GM18868 (cell line): ENCODE measurements around the gene PLA2G4B.
"Not testable (repeated sequence)": the region's sequence is repeated elsewhere in the genome, so short reads cannot be mapped to it uniquely, and the experiment has no call there.

Source experiments
- ATAC-seq: cut with Tn5 transposase; IDR thresholded peaks from one replicate; pipeline ENCODE4 v1.9.1; 2021; ENCODE audit warnings: mild to moderate bottlenecking, moderate library complexity; ENCODE audit not compliant: unreplicated experiment

PLA2G4B gene

GRCh38 chr15:41825572-41826535, 12.8 kb upstream of the PLA2G4B start:
- ATAC-seq, result no peak

DNA sequence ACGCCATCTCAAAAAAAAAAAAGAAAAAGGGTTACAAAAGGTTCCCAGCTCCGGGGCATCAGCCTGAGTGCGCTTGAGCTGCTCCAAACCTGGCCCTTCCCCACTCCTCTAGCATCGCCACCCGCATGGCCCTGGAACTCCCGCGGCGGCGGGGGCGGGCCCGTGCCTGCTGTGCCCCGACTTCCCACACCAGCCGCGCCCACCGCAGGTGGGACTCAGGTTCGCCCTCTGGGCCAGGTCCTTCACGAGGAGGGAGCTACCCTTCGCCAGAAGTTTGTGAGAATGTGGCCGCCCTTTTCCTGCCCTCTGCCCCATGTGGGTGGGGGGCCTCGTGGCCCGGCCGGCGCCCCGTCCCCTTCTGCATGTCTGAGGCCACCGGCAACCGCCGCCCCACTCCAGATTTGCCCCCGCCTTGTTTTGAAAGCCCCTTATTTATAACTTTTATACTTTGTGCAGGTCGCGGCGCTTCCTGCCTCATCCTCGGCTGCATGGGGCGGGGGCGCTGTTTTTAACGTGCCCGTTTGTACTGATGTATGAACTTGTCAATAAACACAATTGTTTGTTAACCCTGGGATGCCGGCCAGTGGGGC, 11.3 kb upstream of the PLA2G4B start:
- no peak for ATAC-seq

DNA sequence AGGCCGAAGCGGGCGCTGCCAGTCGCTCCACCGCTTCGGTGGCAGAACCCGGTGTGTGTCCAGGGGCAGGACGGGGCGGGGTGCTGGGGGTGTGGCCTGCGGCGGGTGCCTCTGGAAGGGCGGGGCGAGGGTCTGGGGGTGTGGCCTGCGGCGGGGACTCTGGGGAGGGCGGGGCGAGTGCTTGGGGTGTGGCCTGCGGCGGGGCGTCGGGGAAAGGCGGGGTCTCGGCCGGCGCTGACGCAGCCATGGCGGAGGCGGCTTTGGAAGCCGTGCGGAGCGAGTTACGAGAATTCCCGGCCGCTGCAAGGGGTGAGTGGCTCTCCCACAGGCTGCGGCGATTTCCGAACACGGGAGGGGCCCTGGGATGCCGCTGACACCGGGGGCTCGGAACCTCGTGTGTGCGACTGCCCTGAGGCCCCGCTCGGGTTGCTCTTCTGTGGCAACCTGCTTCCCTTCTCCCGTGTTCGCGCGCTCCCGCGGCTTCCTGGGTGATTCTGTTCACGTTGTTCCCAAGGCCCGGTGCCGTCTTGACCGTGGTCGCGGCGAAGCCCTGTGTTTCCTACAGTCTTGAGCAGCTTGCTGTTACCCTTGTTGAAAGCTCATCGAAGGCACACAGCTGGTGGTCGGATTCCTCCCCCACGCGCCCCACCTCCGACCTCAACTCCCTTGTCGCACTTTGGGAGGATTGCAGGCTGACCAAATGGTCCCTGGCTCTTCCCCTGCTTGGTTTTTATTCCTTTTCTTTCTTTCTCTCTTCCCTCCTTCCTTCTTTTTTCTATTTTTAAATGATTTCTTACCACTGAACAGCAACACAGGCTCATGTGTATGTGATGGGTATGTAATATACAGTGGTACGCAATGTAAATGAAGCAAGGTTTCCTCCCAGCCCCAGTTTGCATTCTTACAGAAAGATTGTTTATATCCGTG, 10.5 kb upstream of the PLA2G4B start, which contains the start of gene JMJD7:
Gene JMJD7, plus strand, starts transcription at position 213 of the 927 bp plus-strand sequence. Its CDS starts 33 bp downstream, at position 246.
- ATAC-seq, result peak; percentile 79

DNA sequence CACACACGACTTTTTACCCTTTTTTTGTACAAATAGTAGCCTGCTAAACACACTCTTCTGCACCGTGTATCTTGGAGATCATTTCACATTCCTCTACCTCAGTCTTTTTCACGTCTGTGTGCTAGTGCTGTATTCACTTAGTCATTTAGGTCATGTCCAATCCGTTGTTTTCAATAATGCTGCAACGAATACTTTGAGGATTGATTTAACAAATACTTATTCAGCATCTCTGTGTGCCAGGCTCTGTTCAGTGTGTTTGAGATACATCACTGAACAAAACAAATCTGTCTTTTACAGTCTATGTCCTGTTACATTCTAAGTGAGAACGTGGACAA, 9.9 kb upstream of the PLA2G4B start:
- ATAC-seq, result no peak

DNA sequence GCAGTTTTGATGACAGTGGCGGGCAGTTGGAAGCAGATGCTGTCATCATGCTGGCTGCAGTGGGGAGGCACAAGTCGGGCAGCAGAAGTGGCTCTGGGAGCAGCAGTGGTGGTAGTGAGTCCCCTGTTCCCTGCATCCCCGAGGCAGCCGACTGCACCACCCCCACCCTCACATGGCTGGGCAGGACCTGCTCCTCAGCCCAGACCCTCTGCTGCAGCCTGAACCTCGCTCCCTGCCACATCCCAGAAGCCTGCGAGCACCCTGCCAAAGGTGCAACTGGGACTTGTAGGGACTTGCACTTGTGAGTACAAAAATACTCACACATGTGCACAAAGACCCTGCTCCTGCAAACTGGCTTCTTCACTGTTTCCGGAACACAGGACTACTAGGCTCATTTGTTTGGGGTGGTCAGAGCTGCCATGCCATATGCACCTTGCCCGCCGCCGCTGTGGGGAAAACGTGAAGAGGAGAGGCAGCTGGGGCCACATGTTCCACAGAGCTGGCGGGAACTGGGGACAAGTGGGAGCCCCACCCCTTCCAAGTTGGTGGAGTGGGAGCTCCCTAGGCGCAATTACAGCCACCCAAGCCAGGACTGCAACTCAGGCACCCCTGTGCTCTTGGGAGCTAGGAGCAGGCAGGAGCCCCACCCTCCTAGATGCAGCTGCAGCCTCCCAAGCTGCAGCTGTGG, 8.5 kb upstream of the PLA2G4B start:
- ATAC-seq, result no peak

- ATAC-seq, result not testable (repeated sequence)
Measured at GRCh38 chr15:41831291-41831690, 7.4 kb upstream of the PLA2G4B start.

DNA sequence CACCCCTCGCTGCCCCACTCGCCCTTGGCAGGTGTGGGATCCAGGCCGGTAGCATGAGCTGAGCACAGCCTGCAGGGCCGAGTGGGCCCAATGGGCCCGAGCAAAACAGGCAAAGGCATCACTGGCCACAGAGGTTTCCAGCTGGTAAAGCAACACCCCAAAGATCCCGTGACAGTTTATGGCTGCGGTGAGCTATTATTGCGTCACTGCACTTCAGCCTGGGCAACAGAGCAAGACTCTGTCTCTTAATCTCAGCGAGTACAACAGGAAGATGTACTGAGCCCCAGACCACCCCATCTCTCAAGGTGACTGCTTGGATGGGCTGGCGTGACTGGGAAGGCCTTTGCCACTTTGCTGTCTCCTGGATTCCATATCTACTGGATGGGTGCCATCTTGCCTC, 6.4 kb upstream of the PLA2G4B start:
- ATAC-seq, result no peak

DNA sequence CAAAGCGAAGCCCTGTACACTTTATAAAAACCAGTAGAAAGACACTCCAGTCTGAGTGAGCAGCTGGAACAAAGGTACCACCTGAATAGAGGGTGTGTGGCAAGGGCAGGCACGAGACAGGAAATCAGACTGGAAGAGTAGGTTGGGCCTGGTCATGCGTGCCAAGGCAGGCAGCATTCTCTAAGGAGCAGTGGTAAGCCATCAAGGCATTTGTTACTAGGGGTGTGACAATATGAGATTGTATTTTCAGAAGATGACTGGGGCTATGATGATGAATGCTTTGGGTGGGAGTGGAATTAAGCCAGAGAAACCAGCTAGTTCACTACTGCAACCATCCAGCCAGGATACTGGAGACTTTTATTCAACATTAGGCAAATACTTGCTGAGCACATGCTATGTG, 5.8 kb upstream of the PLA2G4B start:
- no peak for ATAC-seq

DNA sequence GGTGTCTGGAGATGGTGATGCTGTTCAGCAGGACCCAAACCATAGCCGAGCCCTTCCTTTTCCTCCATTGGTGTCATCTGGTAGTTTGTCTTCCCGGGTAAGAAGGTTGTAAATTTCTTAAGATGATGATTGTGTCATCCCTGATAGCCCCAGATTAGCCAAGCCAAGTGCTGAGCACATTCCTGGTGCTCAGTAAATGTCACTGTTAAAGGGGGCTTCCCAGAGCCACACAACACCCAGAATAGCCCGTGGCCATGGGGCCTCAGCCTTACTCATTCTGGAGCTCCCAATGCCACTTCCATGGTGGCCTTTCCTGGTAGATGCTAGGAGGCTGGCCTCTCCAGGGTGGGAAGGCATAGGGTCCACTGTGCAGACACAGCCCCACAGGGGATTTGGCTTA, 4.6 kb upstream of the PLA2G4B start:
- no peak for ATAC-seq

DNA sequence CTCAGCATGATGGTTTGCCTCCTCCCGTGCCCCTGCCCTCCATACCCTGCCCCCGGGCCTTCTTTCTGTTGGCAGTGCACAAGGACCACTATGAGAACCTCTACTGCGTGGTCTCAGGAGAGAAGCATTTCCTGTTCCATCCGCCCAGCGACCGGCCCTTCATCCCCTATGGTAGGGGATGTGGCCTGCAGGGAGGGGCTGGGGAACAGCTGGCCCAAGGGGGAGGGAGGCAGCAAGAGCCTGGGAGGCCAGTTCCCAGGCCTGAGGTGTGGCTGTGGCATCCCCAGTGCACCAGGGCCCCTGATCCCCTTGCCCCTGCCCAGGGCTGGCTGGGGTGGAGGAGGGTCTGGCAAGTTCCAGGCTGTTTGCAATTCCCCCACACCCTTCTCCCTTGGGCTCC, 2.6 kb upstream of the PLA2G4B start:
- ATAC-seq, result no peak

DNA sequence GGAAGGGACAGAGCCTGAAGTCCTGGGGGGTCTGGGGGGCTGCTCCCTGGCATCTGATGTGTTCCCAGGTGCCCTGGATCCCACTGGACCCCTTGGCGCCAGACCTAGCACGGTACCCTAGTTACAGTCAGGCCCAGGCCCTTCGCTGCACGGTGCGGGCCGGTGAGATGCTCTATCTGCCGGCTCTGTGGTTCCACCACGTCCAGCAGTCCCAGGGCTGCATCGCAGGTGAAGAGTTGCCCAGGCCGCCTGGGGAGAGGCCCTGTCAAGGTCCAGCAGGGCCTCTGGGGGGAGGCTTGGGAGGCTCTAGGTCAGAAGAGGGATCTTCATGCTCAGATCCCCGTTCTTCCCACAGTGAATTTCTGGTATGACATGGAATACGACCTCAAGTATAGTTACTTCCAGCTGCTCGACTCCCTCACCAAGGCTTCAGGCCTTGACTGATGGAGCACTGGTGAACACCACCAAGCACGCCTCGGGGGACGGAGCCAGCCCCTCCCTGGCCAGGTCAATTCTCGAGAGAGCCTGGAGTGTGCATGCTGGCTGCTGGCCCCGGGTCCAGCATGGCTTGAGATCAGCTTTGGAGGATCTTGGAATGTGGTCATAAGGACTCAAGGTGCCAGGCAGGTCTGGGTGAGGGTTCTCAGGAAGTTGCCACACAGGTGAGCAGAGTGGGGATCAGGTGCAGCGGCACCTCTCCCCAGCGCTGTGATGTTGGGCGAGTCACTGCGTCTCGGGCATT, 1.8 kb upstream of the PLA2G4B start:
- no peak for ATAC-seq

GRCh38 chr15:41839781-41840491, 1.3 kb downstream of the PLA2G4B start:
- no peak for ATAC-seq

- no peak for ATAC-seq
Measured at GRCh38 chr15:41840673-41841072, 2.0 kb downstream of the PLA2G4B start.

GRCh38 chr15:41841131-41841530, 2.5 kb downstream of the PLA2G4B start:
- ATAC-seq, result no peak

GRCh38 chr15:41842229-41842628, 3.6 kb downstream of the PLA2G4B start:
- no peak for ATAC-seq

GRCh38 chr15:41843571-41843970, 4.9 kb downstream of the PLA2G4B start:
- no peak for ATAC-seq

- ATAC-seq, result no peak
Measured at GRCh38 chr15:41844814-41845213, 6.2 kb downstream of the PLA2G4B start.

DNA sequence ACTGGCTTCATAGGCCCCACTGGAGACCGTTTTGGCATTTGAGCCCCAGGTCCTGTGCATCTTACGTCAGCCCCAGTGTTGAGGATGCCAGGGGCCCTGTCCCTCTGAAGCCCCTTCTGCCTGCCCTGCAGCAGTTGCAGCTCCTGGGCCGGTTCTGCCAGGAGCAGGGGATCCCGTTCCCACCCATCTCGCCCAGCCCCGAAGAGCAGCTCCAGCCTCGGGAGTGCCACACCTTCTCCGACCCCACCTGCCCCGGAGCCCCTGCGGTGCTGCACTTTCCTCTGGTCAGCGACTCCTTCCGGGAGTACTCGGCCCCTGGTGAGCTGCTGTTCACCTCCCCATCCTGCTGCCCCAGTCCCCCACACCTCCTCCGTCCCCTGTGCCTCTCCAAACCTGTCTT, 8.6 kb downstream of the PLA2G4B start:
- ATAC-seq, result no peak

- no peak for ATAC-seq
Measured at GRCh38 chr15:41847981-41848380, 9.3 kb downstream of the PLA2G4B start.
